Ovary (tissue), 9 donors: ENCODE results near the gene PCF11. TPM values are rescaled to one million over a fixed set of nuclear protein-coding genes. Genes with fewer than 3 reads are reported as not detected.
A peak's percentile ranks its signal among the peaks of the same experiment; 100 is the strongest.

Experiments used
- DNase-seq, 5 donors: peaks; one replicate each; pipeline ENCODE4 v3.0.0-alpha.2; 2019 to 2020
- H3K27ac ChIP-seq, 2 donors: fragments of 200-600 bp; one replicate each; pipeline versions ENCODE4 v1.5.1 to v1.8.0; 2019 to 2022
- H3K27me3 ChIP-seq: fragments of 200-600 bp; one replicate; pipeline ENCODE4 v1.8.0; 2022
- H3K36me3 ChIP-seq: fragments of 200-600 bp; sonication (generic); one replicate; pipeline ENCODE4 v1.5.1; 2019
- H3K4me1 ChIP-seq: one replicate; pipeline ENCODE4 v1.8.1; 2013; ENCODE audit warnings: mild to moderate bottlenecking, moderate library complexity; ENCODE audit not compliant: insufficient read depth
- H3K4me3 ChIP-seq: fragments of 200-600 bp; sonication (generic); one replicate; pipeline ENCODE4 v1.5.1; 2017
- H3K9me3 ChIP-seq, 2 donors: fragments of 200-600 bp in 1 of 2; sonication (generic) in 1 of 2; one replicate each; pipeline versions ENCODE4 v1.5.1 to v1.8.1; 2013 to 2019; ENCODE audit warnings: mild to moderate bottlenecking in 1 of 2, moderate library complexity in 1 of 2
- CTCF ChIP-seq, 3 donors: fragments of 450-650 bp in 2 of 3; fragments of 200-600 bp in 1 of 3; IDR thresholded peaks; one replicate each; pipeline versions ENCODE4 v1.5.1 to v1.8.0; 2016 to 2022; ENCODE audit warnings: antibody characterized with exemption in 3 of 3, mild to moderate bottlenecking in 1 of 3
- EP300 ChIP-seq: sonication (generic); formaldehyde crosslinking; IDR thresholded peaks from one replicate; pipeline ENCODE4 v1.6.1; 2017; ENCODE audit warnings: antibody characterized with exemption
- POLR2A ChIP-seq: fragments of 450-650 bp; IDR thresholded peaks from one replicate; pipeline ENCODE4 v1.6.1; 2017; ENCODE audit warnings: antibody characterized with exemption, mild to moderate bottlenecking, moderate library complexity
- WGBS, 3 donors: extraction: QIAGEN DNeasy Blood & Tissue Kit in 1 of 3; methylation state at CpG; one replicate each; pipeline versions ENCODE4 v1.1.5 to v1.1.7; 2013 to 2017; 5-methylcytosine and 5-hydroxymethylcytosine counted together
- intact Hi-C, 4 donors: fragments of 100-400 bp; cut with DNase I; formaldehyde crosslinking; loops; one replicate each; pipeline versions ENCODE4 v1.11.0 to v1.15.1; 2022 to 2023
- polyA plus RNA-seq, 2 donors: library from polyadenylated mRNA; stranded (reverse); fragments of 200-250 nt in 1 of 2; fragments of 350-450 nt in 1 of 2; fragmentation: Illumina TruSeq in 1 of 2; extraction: RNeasy Lipid Tissue Mini Kit (QIAGEN cat#74804) in 1 of 2; gene quantifications; one replicate each; pipeline ENCODE4 v1.2.3, GENCODE V29; 2013 to 2014
- total RNA-seq, 7 donors: library from RNA; depleted of rRNA in 2 of 7; stranded (reverse); fragments of >200 nt in 2 of 7; fragmentation: NEBNext Ultra II Directional in 3 of 7; extraction: Animal tissue kit (Norgen Biotek cat#: 25700) in 3 of 7; gene quantifications; one replicate each; pipeline versions ENCODE4 v1.1.0 to v1.2.4, GENCODE V29; 2016 to 2023
- donor health status: DM: no; HTN: no; CAD: no; lungs with moderate emphysema.
- donor health status: DM: no; HTN: no; CAD: no.
- donor health status: Bipolar disorder and iron deficiency.
- donor health status: DM: yes; HTN: yes; CAD: no.
- donor health status: DM: no; HTN: no; CAD: no.
- donor health status: DM: yes; HTN: yes; CAD: no.

Gene PCF11
- total and polyA plus RNA-seq, 9 donors: 38.0 to 107 (median 59.8) TPM

GRCh38 chr11:83156144-83156995 lies 561 bp upstream of the PCF11 start:
- Histone ChIP-seq H3K4me3 (peak overlapping the region; percentile 77), H3K36me3 (no peaks in the 10 kb centered on the region), H3K27me3 (no peaks in the 10 kb centered on the region), H3K27ac (peak overlapping the region; percentile 73 to 90), H3K4me1 (peaks cover 3% of the 10 kb centered on the region), H3K9me3 (no peaks in the 10 kb centered on the region)
- 0 to 1% (median 0%) methylated on average over 35 of the region's 35 CpGs for whole genome bisulfite sequencing, 3 donors
- intact Hi-C loops: loop anchor here in 3 of 4 donors (2.0 to 10.0 kb wide), 4 partner anchors 36 to 84 kb away; partner anchors contain the start of genes ANKRD42 (in 1 of the 3) and RAB30 (in 1 of the 3)
- no peak for TF ChIP-seq EP300
- peak; percentile 97 for TF ChIP-seq POLR2A
- TF ChIP-seq CTCF (IDR thresholded peaks at IDR 0.05): no peak
- peak; percentile 99 for DNase-seq

GRCh38 chr11:83157594-83158356 lies 844 bp downstream of the PCF11 start:
- Histone ChIP-seq H3K4me3 (peak overlapping the region; percentile 95), H3K36me3 (no peaks in the 10 kb centered on the region), H3K27ac (peak overlapping the region; percentile 99), H3K4me1 (peaks cover 3% of the 10 kb centered on the region), H3K27me3 (no peaks in the 10 kb centered on the region), H3K9me3 (no peaks in the 10 kb centered on the region)
- TF ChIP-seq CTCF (IDR thresholded peaks at IDR 0.05) (no peak), EP300 (no peak), POLR2A (no peak)
- WGBS, 3 donors: 0 to 1% (median 0%) methylated on average over 18 of the region's 18 CpGs
- intact Hi-C loops: loop anchor here in 3 of 4 donors (2.0 to 10.0 kb wide), 4 partner anchors 35 to 85 kb away; partner anchors contain the start of genes ANKRD42 (in 1 of the 3) and RAB30 (in 1 of the 3)
- peak; percentile 61 to 72 (median 64) for DNase-seq

GRCh38 chr11:83158357-83158786 lies 1.4 kb downstream of the PCF11 start:
- Histone ChIP-seq H3K4me3 (peak overlapping the region; percentile 95), H3K27ac (peak overlapping the region; percentile 99), H3K36me3 (no peaks in the 10 kb centered on the region), H3K27me3 (no peaks in the 10 kb centered on the region), H3K9me3 (no peaks in the 10 kb centered on the region), H3K4me1 (peaks cover 3% of the 10 kb centered on the region)
- no peak for TF ChIP-seq POLR2A
- TF ChIP-seq CTCF (IDR thresholded peaks at IDR 0.05): no peak
- TF ChIP-seq EP300: no peak
- no peak for DNase-seq
- intact Hi-C loops: loop anchor here in 3 of 4 donors (5.0 to 10.0 kb wide), 3 partner anchors 34 to 86 kb away; partner anchors contain the start of genes ANKRD42 (in 1 of the 3) and RAB30 (in 1 of the 3)
- WGBS, 3 donors: 0 to 1% (median 1%) methylated on average over 5 of the region's 5 CpGs
